HCT116 (cell line): ENCODE results near the gene AAMP. TPM values are rescaled to one million over a fixed set of nuclear protein-coding genes. Genes with fewer than 3 reads are reported as not detected.

Experiments
- ATAC-seq: fragments of 200-7000 bp; cut with Tn5 transposase; 2 replicates; pipeline ENCODE4 v1.9.1; 2020; ENCODE audit warnings: mild to moderate bottlenecking, moderate library complexity
- BruUV-seq: library from RNA; stranded (reverse); fragments of 400-500 nt; replicated peaks from 2 replicates; lab custom pipeline; 2021; lab: Mats Ljungman, UMichigan
- CTCF ChIA-PET: fragments of 300-600 bp; sonication (Branson Sonifier 250); formaldehyde crosslinking; loops from one replicate; lab custom pipeline; 2021; ENCODE audit warnings: antibody characterized with exemption; lab: Charles Lee
- POLR2A ChIA-PET: fragments of 300-600, 350-600 bp; sonication (Branson Sonifier 250); formaldehyde crosslinking; loops from one replicate; lab custom pipeline; 2021; ENCODE audit warnings: antibody characterized with exemption; lab: Charles Lee
- RAD21 ChIA-PET, 2 experiments: fragments of 300-600 bp; sonication (Branson Sonifier 250); formaldehyde crosslinking; loops; one replicate each; lab custom pipeline; 2023; ENCODE audit warnings: low total read pairs in 2 of 2; ENCODE audit not compliant: uncharacterized antibody in 2 of 2, unreplicated experiment in 2 of 2, low non-redundant PET in 1 of 2; lab: Charles Lee
- DNase-seq: peaks from one replicate; pipeline ENCODE4 v3.0.0-alpha.2; 2010; ENCODE audit warnings: low read depth, low spot score
- H2AFZ ChIP-seq: fragments of 200-600 bp; shearing (Covaris generic), sonication (generic); 2 replicates; pipeline ENCODE4 v1.6.1; 2017; ENCODE audit warnings: low read depth, mixed run types, mixed read lengths, antibody characterized with exemption, low read length; ENCODE audit not compliant: poor library complexity, severe bottlenecking
- H3K27ac ChIP-seq: 2 replicates; pipeline ENCODE4 v1.5.1; 2012; ENCODE audit warnings: low read depth, low read length
- H3K27me3 ChIP-seq: fragments of 200-600 bp; sonication (generic); 2 replicates; pipeline ENCODE4 v1.6.1; 2016; ENCODE audit warnings: mixed run types, low read length, mixed read lengths; ENCODE audit not compliant: insufficient read depth
- H3K36me3 ChIP-seq, 2 experiments: fragments of 200-500 bp in 1 of 2; fragments of 200-600 bp in 1 of 2; sonication (Bioruptor generic) in 1 of 2; sonication (generic) in 1 of 2; 2 replicates each; pipeline versions ENCODE4 v1.5.1 to v1.6.1; 2014 to 2016; ENCODE audit warnings: low read length in 2 of 2, inconsistent platforms in 1 of 2, mixed read lengths in 1 of 2, mixed run types in 1 of 2; ENCODE audit not compliant: insufficient read depth in 2 of 2, control insufficient read depth in 1 of 2
- H3K4me1 ChIP-seq, 2 experiments: fragments of 200-600 bp in 1 of 2; sonication (generic) in 1 of 2; 2 replicates each; pipeline versions ENCODE4 v1.5.1 to v1.6.1; 2012 to 2017; ENCODE audit warnings: low read length in 2 of 2, inconsistent platforms in 1 of 2, mild to moderate bottlenecking in 1 of 2, mixed read lengths in 1 of 2, mixed run types in 1 of 2, moderate library complexity in 1 of 2; ENCODE audit not compliant: insufficient read depth in 2 of 2, control insufficient read depth in 1 of 2
- H3K4me2 ChIP-seq: fragments of 200-600 bp; sonication (generic); 2 replicates; pipeline ENCODE4 v1.6.1; 2017; ENCODE audit warnings: mixed run types, low read length, mixed read lengths
- H3K4me3 ChIP-seq, 2 experiments: fragments of 200-600 bp in 1 of 2; sonication (generic) in 1 of 2; replicated peaks in 1 of 2; 2 replicates each; pipeline ENCODE4 v1.5.1; 2011 to 2016; ENCODE audit warnings: low read length in 2 of 2, control low read depth in 1 of 2, low read depth in 1 of 2, mild to moderate bottlenecking in 1 of 2, mixed read lengths in 1 of 2, mixed run types in 1 of 2
- H3K79me2 ChIP-seq: fragments of 200-600 bp; sonication (generic); 2 replicates; pipeline ENCODE4 v1.6.1; 2017; ENCODE audit warnings: mild to moderate bottlenecking, mixed run types, low read length, moderate library complexity, mixed read lengths; ENCODE audit not compliant: insufficient read depth
- H3K9ac ChIP-seq: fragments of 200-600 bp; sonication (generic); 2 replicates; pipeline ENCODE4 v1.6.1; 2016; ENCODE audit warnings: low read length, mixed read lengths
- H3K9me2 ChIP-seq: fragments of 200-600 bp; sonication (generic), shearing (Covaris generic); 2 replicates; pipeline ENCODE4 v1.6.1; 2017; ENCODE audit warnings: mixed run types, mild to moderate bottlenecking, moderate library complexity; ENCODE audit not compliant: insufficient read depth
- H3K9me3 ChIP-seq, 2 experiments: fragments of 200-500 bp in 1 of 2; fragments of 200-600 bp in 1 of 2; sonication (Bioruptor generic) in 1 of 2; sonication (generic) in 1 of 2; 2 replicates each; pipeline ENCODE4 v1.6.1; 2014 to 2017; ENCODE audit warnings: low read length in 2 of 2, mixed read lengths in 2 of 2, inconsistent platforms in 1 of 2, low read depth in 1 of 2, mild to moderate bottlenecking in 1 of 2, mixed run types in 1 of 2, moderate library complexity in 1 of 2; ENCODE audit not compliant: control insufficient read depth in 1 of 2, insufficient read depth in 1 of 2
- H4K20me1 ChIP-seq: fragments of 200-600 bp; sonication (generic), shearing (Covaris generic); 2 replicates; pipeline ENCODE4 v1.6.1; 2017; ENCODE audit warnings: mixed run types, mild to moderate bottlenecking, moderate library complexity; ENCODE audit not compliant: insufficient read depth
- CEBPB ChIP-seq: IDR thresholded peaks from 2 replicates; pipeline ENCODE4 v1.6.1; 2012; ENCODE audit warnings: low read depth
- CTCF ChIP-seq, 3 experiments: fragments of 200-600 bp in 1 of 3; sonication (generic) in 1 of 3; IDR thresholded peaks in 2 of 3; conservative IDR thresholded peaks in 1 of 3; 2 replicates each; pipeline ENCODE4 v1.5.1; 2012 to 2017; ENCODE audit warnings: low read depth in 2 of 3, low read length in 2 of 3, antibody characterized with exemption in 1 of 3, borderline replicate concordance in 1 of 3, control low read depth in 1 of 3, mild to moderate bottlenecking in 1 of 3, mixed read lengths in 1 of 3, mixed run types in 1 of 3, moderate library complexity in 1 of 3; ENCODE audit not compliant: insufficient read depth in 1 of 3
- EGR1 ChIP-seq: IDR thresholded peaks from 2 replicates; pipeline ENCODE4 v1.6.1; 2012; ENCODE audit warnings: low read depth
- EZH2phosphoT487 ChIP-seq: fragments of 200-600 bp; IDR thresholded peaks from 2 replicates; pipeline ENCODE4 v1.6.1; 2018; ENCODE audit warnings: antibody characterized with exemption, borderline replicate concordance
- JUND ChIP-seq: IDR thresholded peaks from 2 replicates; pipeline ENCODE4 v1.6.1; 2012
- MAX ChIP-seq: IDR thresholded peaks from 2 replicates; pipeline ENCODE4 v1.6.1; 2012
- POLR2AphosphoS5 ChIP-seq: IDR thresholded peaks from 2 replicates; pipeline ENCODE4 v1.6.1; 2011; ENCODE audit warnings: mild to moderate bottlenecking, low read depth, low read length, moderate library complexity
- RAD21 ChIP-seq: IDR thresholded peaks from 2 replicates; pipeline ENCODE4 v1.6.1; 2012; ENCODE audit warnings: low read depth, mild to moderate bottlenecking
- SRF ChIP-seq: IDR thresholded peaks from 2 replicates; pipeline ENCODE4 v1.6.1; 2012; ENCODE audit warnings: low read depth
- TCF7L2 ChIP-seq: IDR thresholded peaks from 2 replicates; pipeline ENCODE4 v1.7.0; 2011; ENCODE audit warnings: borderline replicate concordance, inconsistent platforms; ENCODE audit not compliant: insufficient read depth, insufficient read length; ENCODE audit errors: extremely low read depth
- YY1 ChIP-seq: IDR thresholded peaks from 2 replicates; pipeline ENCODE4 v1.6.1; 2011; ENCODE audit warnings: low read length, low read depth, moderate library complexity, mild to moderate bottlenecking; ENCODE audit not compliant: insufficient replicate concordance; ENCODE audit errors: extremely low read depth
- ZNF274 ChIP-seq: fragments of 200-500 bp; sonication (Bioruptor generic); IDR thresholded peaks from 2 replicates; pipeline ENCODE4 v1.6.1; 2014; ENCODE audit warnings: mild to moderate bottlenecking, low read depth, low read length, inconsistent platforms
- intact Hi-C: fragments of 100-400 bp; cut with micrococcal nuclease; formaldehyde crosslinking; loops from 2 replicates; pipeline ENCODE4 v1.10.0; 2022
- total RNA-seq: library from RNA; stranded (reverse); gene quantifications from one replicate; pipeline ENCODE4 v1.2.1, GENCODE V29; 2021; ENCODE audit not compliant: unreplicated experiment
- TF ChIP-seq, protein P1 (sequence below): IDR thresholded peaks from 2 replicates; pipeline ENCODE4 v1.6.1; 2011; ENCODE audit warnings: mild to moderate bottlenecking, low read length, moderate library complexity; ENCODE audit not compliant: insufficient replicate concordance; ENCODE audit errors: extremely low read depth

AAMP gene
- total RNA-seq, 1 experiment from 2014 or later = 111 TPM

GRCh38 chr2:218236829-218237228, 33.1 kb downstream of the AAMP start:
- no peak overlapping the region for H2AFZ ChIP-seq
- no peak overlapping the region for H3K27ac ChIP-seq
- H3K4me1 ChIP-seq = no peaks in the 10 kb centered on the region
- TF ChIP-seq JUND (no peak), EGR1 (no peak), CTCF (IDR thresholded peaks at IDR 0.05 in 2 of 3, conservative IDR thresholded peaks at IDR 0.05 in 1 of 3; ENCODE audit: borderline replicate concordance in 1 of 3, insufficient read depth in 1 of 3, low read depth in 2 of 3, low read length in 2 of 3) (no peak), RAD21 (no peak), YY1 (no peak), POLR2AphosphoS5 (no peak), CEBPB (no peak), ZNF274 (no peak), TCF7L2 (no peak), MAX (no peak), SRF (no peak), EZH2phosphoT487 (no peak)
- TF ChIP-seq, protein P1, sequence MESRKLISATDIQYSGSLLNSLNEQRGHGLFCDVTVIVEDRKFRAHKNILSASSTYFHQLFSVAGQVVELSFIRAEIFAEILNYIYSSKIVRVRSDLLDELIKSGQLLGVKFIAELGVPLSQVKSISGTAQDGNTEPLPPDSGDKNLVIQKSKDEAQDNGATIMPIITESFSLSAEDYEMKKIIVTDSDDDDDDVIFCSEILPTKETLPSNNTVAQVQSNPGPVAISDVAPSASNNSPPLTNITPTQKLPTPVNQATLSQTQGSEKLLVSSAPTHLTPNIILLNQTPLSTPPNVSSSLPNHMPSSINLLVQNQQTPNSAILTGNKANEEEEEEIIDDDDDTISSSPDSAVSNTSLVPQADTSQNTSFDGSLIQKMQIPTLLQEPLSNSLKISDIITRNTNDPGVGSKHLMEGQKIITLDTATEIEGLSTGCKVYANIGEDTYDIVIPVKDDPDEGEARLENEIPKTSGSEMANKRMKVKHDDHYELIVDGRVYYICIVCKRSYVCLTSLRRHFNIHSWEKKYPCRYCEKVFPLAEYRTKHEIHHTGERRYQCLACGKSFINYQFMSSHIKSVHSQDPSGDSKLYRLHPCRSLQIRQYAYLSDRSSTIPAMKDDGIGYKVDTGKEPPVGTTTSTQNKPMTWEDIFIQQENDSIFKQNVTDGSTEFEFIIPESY = no peak
- POLR2A ChIA-PET = no interaction called here
- no peak for DNase-seq
- intact Hi-C loops = no loop called here
- H4K20me1 ChIP-seq = no peaks in the 10 kb centered on the region
- H3K4me3 ChIP-seq = no peak overlapping the region
- RAD21 ChIA-PET = no interaction called here
- H3K9me2 ChIP-seq = no peaks in the 10 kb centered on the region
- no peaks in the 10 kb centered on the region for H3K27me3 ChIP-seq
- peaks cover 47 to 53% of the 10 kb centered on the region in 2 experiments for H3K36me3 ChIP-seq
- ATAC-seq = no peak
- no TSS peak for BruUV-seq
- H3K9me3 ChIP-seq = no peaks in the 10 kb centered on the region
- H3K4me2 ChIP-seq = no peak overlapping the region
- CTCF ChIA-PET = no interaction called here
- no peak overlapping the region for H3K9ac ChIP-seq
- H3K79me2 ChIP-seq = peaks cover 7% of the 10 kb centered on the region; the same call in 1 of the 2 replicates
